AG04449 (cell line): ENCODE data around the gene BAHD1.

Experiments
- CTCF ChIA-PET: fragments of 350-600 bp; formaldehyde crosslinking; extraction: SDS; loops from one replicate; lab custom pipeline; 2021; ENCODE audit warnings: antibody characterized with exemption; lab: Yijun Ruan, JAX
- POLR2A ChIA-PET: fragments of 400-600, 350-600 bp; formaldehyde crosslinking; extraction: SDS; loops from one replicate; lab custom pipeline; 2020; ENCODE audit warnings: antibody characterized with exemption, inconsistent platforms; lab: Yijun Ruan, JAX
- DNase-seq: peaks from one replicate; pipeline ENCODE4 v3.0.0-alpha.2; 2010; ENCODE audit warnings: low read depth, low spot score
- H3K4me3 ChIP-seq: 2 replicates; pipeline ENCODE4 v1.5.1; 2011; ENCODE audit warnings: low read depth, mild to moderate bottlenecking, control low read depth, low read length
- CTCF ChIP-seq: IDR thresholded peaks from one replicate; pipeline ENCODE4 v1.5.1; 2011; ENCODE audit warnings: mild to moderate bottlenecking, moderate library complexity, low read length, control low read depth, inconsistent platforms; ENCODE audit not compliant: insufficient read depth; ENCODE audit errors: missing control alignments

BAHD1 gene

GRCh38 chr15:40428185-40428584 lies 12.6 kb upstream of the BAHD1 start:
- TF ChIP-seq CTCF = no peak
- POLR2A ChIA-PET = no interaction called here
- CTCF ChIA-PET = interaction anchor here (1.0 to 1.4 kb wide), 2 partner anchors 84 to 149 kb away, joined by 3 read pairs; no protein-coding TSS in a partner anchor
- H3K4me3 ChIP-seq = no peak overlapping the region
- DNase-seq = no peak

GRCh38 chr15:40429068-40429710 lies 11.6 kb upstream of the BAHD1 start:
- ChIA-PET CTCF (interaction anchor here (1.1 to 3.0 kb wide), 5 partner anchors 8 to 150 kb away, joined by 3 to 14 read pairs (median 3); partner anchors contain the start of gene BAHD1), POLR2A (no interaction called here)
- no peak for TF ChIP-seq CTCF
- no peak for DNase-seq
- no peak overlapping the region for H3K4me3 ChIP-seq

- no peak for DNase-seq
- CTCF ChIA-PET = interaction anchor here (0.6 to 3.0 kb wide), 10 partner anchors 9 to 213 kb away, joined by 3 to 14 read pairs (median 4); partner anchors contain the start of gene BAHD1
- TF ChIP-seq CTCF = no peak
- H3K4me3 ChIP-seq = no peak overlapping the region; the same call in 1 of the 2 replicates
- POLR2A ChIA-PET = interaction anchor here (1.4 kb wide), 1 partner anchor 8 kb away, joined by 6 read pairs; no protein-coding TSS in a partner anchor
These were observed 10.4 kb upstream of the BAHD1 start for GRCh38 chr15:40430271-40430805.

- no peak for DNase-seq
- TF ChIP-seq CTCF = no peak
- ChIA-PET POLR2A (no interaction called here), CTCF (interaction anchor here (1.0 to 2.0 kb wide), 4 partner anchors 13 to 155 kb away, joined by 5 to 9 read pairs (median 6); no protein-coding TSS in a partner anchor)
- no peak overlapping the region for H3K4me3 ChIP-seq
These were observed 5.6 kb upstream of the BAHD1 start for GRCh38 chr15:40435023-40435709.

- CTCF ChIA-PET = interaction anchor here (1.0 to 2.0 kb wide), 4 partner anchors 14 to 156 kb away, joined by 5 to 9 read pairs (median 6); no protein-coding TSS in a partner anchor
These were observed 5.1 kb upstream of the BAHD1 start for GRCh38 chr15:40435710-40436089.

More at GRCh38 chr15:40435710-40436089, 5.1 kb upstream of the BAHD1 start:
- no peak for DNase-seq
- peak overlapping the region; percentile 32 for H3K4me3 ChIP-seq
- TF ChIP-seq CTCF = no peak
- POLR2A ChIA-PET = no interaction called here
